ENCODE data around the gene LDLRAD3.

LDLRAD3 gene

GRCh38 chr11:36022882-36023281, 79.0 kb downstream of the LDLRAD3 start:
- POLR2A ChIA-PET: no interaction called here
- CTCF ChIA-PET: interaction anchor here (1.3 kb wide), 1 partner anchor 201 kb away, joined by 3 read pairs; no protein-coding TSS in a partner anchor
- TF ChIP-seq SP1 (IDR thresholded peaks at IDR 0.05) (no peak), FOXA1 (IDR thresholded peaks at IDR 0.05) (no peak), HDGF (IDR thresholded peaks at IDR 0.05; ENCODE audit: borderline replicate concordance) (no peak), BHLHE40 (IDR thresholded peaks at IDR 0.05; ENCODE audit: borderline replicate concordance) (no peak), ZNF384 (IDR thresholded peaks at IDR 0.05) (no peak), PKNOX1 (IDR thresholded peaks at IDR 0.05) (no peak)
- DNase-seq (ENCODE audit: extremely low spot score): no peak

- POLR2A ChIA-PET: no interaction called here
- CTCF ChIA-PET: no interaction called here
- TF ChIP-seq TARDBP (IDR thresholded peaks at IDR 0.05) (no peak), ZNF384 (IDR thresholded peaks at IDR 0.05) (no peak), NFRKB (IDR thresholded peaks at IDR 0.05) (no peak), ELF4 (IDR thresholded peaks at IDR 0.05) (no peak), HDGF (IDR thresholded peaks at IDR 0.05; ENCODE audit: borderline replicate concordance) (no peak), SUZ12 (IDR thresholded peaks at IDR 0.05) (no peak), L3MBTL2 (conservative IDR thresholded peaks at IDR 0.05) (no peak), BHLHE40 (IDR thresholded peaks at IDR 0.05; ENCODE audit: borderline replicate concordance) (no peak), LEF1 (IDR thresholded peaks at IDR 0.05; ENCODE audit: borderline replicate concordance) (no peak), FOXM1 (IDR thresholded peaks at IDR 0.05; ENCODE audit: borderline replicate concordance) (no peak), FOXK2 (IDR thresholded peaks at IDR 0.05) (no peak), SP1 (IDR thresholded peaks at IDR 0.05) (no peak), CTBP1 (IDR thresholded peaks at IDR 0.05; ENCODE audit: borderline replicate concordance) (no peak), ARNT (IDR thresholded peaks at IDR 0.05) (no peak), FOXA1 (IDR thresholded peaks at IDR 0.05) (no peak), PKNOX1 (IDR thresholded peaks at IDR 0.05) (no peak)
- no peak for DNase-seq (ENCODE audit: extremely low spot score)
Measured at GRCh38 chr11:36023922-36024321, 80.1 kb downstream of the LDLRAD3 start.

- no peak for TF ChIP-seq BHLHE40 (IDR thresholded peaks at IDR 0.05; ENCODE audit: borderline replicate concordance)
- TF ChIP-seq FOXA1 (IDR thresholded peaks at IDR 0.05): no peak
- DNase-seq (ENCODE audit: extremely low spot score): no peak
- POLR2A ChIA-PET: no interaction called here
- CTCF ChIA-PET: no interaction called here
Measured at GRCh38 chr11:36024716-36025115, 80.9 kb downstream of the LDLRAD3 start.

- DNase-seq (ENCODE audit: extremely low spot score): no peak
- ChIA-PET POLR2A (no interaction called here), CTCF (no interaction called here)
- TF ChIP-seq NFRKB (IDR thresholded peaks at IDR 0.05) (no peak), ZNF384 (IDR thresholded peaks at IDR 0.05) (no peak), TARDBP (IDR thresholded peaks at IDR 0.05) (no peak), FOXA1 (IDR thresholded peaks at IDR 0.05) (no peak), FOXK2 (IDR thresholded peaks at IDR 0.05) (no peak), LEF1 (IDR thresholded peaks at IDR 0.05; ENCODE audit: borderline replicate concordance) (no peak), BHLHE40 (IDR thresholded peaks at IDR 0.05; ENCODE audit: borderline replicate concordance) (no peak), CTBP1 (IDR thresholded peaks at IDR 0.05; ENCODE audit: borderline replicate concordance) (no peak), SUZ12 (IDR thresholded peaks at IDR 0.05) (no peak), PKNOX1 (IDR thresholded peaks at IDR 0.05) (no peak), FOXM1 (IDR thresholded peaks at IDR 0.05; ENCODE audit: borderline replicate concordance) (no peak), SP1 (IDR thresholded peaks at IDR 0.05) (no peak), ARNT (IDR thresholded peaks at IDR 0.05) (no peak), ELF4 (IDR thresholded peaks at IDR 0.05) (no peak)
Measured at GRCh38 chr11:36026315-36026968, 82.6 kb downstream of the LDLRAD3 start.

- POLR2A ChIA-PET: no interaction called here
- no peak for TF ChIP-seq L3MBTL2 (conservative IDR thresholded peaks at IDR 0.05)
- no peak for TF ChIP-seq TARDBP (IDR thresholded peaks at IDR 0.05)
- TF ChIP-seq NFRKB (IDR thresholded peaks at IDR 0.05): no peak
- CTCF ChIA-PET: no interaction called here
- DNase-seq (ENCODE audit: extremely low spot score): no peak
Measured at GRCh38 chr11:36027731-36028130, 83.9 kb downstream of the LDLRAD3 start.

- ChIA-PET CTCF (no interaction called here), POLR2A (no interaction called here)
- TF ChIP-seq TARDBP (IDR thresholded peaks at IDR 0.05) (no peak), FOXA1 (IDR thresholded peaks at IDR 0.05) (no peak), ELF4 (IDR thresholded peaks at IDR 0.05) (no peak), LEF1 (IDR thresholded peaks at IDR 0.05; ENCODE audit: borderline replicate concordance) (no peak), SUZ12 (IDR thresholded peaks at IDR 0.05) (no peak), CTBP1 (IDR thresholded peaks at IDR 0.05; ENCODE audit: borderline replicate concordance) (no peak), HDGF (IDR thresholded peaks at IDR 0.05; ENCODE audit: borderline replicate concordance) (no peak), ZNF384 (IDR thresholded peaks at IDR 0.05) (no peak), PKNOX1 (IDR thresholded peaks at IDR 0.05) (no peak)
- no peak for DNase-seq (ENCODE audit: extremely low spot score)
Measured at GRCh38 chr11:36029616-36030015, 85.8 kb downstream of the LDLRAD3 start.

Measured in HEK293T (cell line).